Stimulated activated CD4-positive, alpha-beta T cell treated with anti-CD3 and anti-CD28 coated beads, Interleukin-15, amount 100 ng/mL, for 1 hour (primary cell): Measurements from ENCODE around the gene PHF14.

Experiments used
- DNase-seq, 2 donors: peaks; one replicate each; pipeline ENCODE4 v3.0.0-alpha.2; 2020; ENCODE audit warnings: low read depth in 1 of 2, low spot score in 1 of 2

The PHF14 gene

DNA sequence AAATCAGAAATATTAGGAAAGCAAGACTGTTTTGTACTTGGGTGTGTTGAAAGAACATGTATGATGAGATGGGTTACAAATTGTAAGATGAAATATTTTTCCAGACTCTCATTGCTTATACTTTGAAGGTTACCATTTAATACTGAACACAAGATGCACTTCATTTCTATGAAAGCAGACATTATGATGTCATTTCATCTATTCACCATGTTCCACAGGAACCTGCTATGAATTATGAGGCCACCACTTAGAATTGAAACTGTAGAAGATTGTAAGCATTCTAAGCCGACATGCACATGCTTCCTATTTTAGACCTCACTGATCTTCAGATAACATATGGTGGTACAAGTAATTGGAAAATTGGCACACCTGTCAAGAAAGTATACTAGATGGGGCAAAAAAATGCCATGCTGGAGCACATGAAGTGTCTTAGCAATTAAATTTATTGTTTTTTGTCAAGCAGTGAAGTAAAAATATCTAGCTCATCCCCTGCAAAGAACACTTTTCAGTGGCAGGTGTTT is 195.0 kb downstream of the PHF14 start:
- DNase-seq: no peak

DNA sequence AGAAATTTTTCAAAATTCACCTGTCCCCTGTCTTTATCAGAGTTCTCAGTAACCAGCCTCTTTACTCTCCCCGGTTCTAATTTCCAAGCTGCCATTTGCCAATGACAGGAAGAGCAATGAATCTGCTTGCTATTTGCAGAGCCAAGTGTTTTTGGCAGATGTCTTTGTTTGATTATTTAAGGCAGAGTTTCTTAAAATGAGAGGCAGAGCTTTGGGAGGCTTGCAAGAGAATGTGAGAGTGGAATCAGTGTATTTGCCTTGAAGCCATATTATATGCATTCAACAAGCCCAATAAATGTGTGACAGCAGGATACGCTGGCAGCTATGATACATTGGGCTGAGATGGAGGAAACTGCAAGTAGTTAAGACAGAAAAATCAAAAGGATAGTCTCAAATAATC is 196.5 kb downstream of the PHF14 start:
- no peak for DNase-seq

DNA sequence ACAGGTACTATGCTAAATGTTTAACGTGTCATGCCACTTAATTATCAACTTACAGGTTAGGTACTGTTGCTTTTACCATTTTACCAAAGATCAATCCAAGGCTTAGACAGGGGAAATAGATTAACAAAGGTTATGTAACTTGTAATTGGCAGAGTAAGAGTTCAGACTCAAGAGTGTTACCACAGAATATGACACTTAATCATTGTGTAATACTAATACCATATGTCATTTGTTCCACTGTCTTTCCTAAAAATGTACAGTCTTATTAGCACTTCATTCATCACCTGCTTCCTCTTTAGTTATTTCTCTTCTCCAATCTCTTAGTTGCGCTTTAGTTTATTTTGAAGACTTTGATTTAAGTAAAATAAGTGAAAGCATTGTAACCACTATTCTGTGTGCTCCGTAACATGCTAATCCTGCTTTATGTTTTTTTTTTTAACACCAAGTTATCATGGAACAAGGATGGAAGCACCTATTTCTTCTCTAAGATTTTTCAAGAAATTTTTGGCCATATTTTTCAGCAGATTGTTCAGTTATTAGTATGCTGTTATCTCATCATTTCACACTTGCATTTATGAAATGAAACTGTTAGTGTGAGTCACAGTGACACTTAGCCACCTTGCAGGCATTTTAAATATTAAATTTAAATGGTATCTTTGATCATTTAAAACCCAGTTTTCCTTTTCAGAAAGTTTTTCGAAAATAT is 197.3 kb downstream of the PHF14 start:
- DNase-seq: no peak

DNA sequence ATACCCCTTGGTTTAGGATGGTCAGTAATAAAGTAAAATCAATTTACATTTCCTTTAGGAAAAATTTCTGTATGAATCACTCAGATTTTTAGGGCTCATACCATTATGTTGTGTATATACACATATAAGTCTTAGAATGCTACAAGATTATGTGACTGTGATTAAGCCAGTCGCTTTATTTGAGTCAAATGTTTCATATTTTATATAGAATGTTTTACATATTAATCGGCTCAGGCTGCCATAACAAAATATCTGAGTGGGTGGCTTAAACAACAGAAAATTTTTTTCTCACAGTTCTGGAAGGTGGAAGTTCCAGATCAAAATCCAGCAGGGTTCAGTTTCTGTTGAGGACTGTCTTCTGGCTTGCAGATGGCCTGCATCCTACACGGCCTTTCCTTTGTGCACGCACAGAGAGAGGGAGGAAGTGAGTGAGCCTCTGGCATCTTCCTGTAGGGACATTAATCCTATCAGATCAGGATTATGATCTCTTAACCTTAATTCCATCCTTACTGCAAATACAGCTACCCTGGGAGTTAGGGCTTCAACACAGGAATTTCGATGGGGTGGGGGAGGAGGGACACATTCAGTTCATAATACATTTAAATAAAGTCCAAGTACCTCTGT is 198.0 kb downstream of the PHF14 start:
- no peak for DNase-seq

DNA sequence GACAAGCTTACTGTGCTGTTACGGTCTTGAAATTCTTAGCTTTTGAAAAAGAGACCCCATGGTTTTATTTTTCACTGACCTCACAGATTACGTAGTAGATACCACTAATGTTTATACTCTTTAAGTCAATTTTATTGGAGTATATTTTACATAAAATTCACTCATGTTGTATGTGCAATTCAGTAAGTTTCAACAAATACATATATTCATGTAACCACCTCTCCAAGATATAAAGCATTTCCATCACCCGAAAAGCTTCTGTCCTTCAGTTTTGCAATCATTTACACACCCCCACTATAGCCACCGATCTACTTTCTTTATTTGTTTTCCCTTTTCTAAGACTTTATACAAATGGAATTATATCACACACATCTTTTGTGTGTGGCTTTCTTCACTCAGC is 199.2 kb downstream of the PHF14 start:
- DNase-seq: no peak

DNA sequence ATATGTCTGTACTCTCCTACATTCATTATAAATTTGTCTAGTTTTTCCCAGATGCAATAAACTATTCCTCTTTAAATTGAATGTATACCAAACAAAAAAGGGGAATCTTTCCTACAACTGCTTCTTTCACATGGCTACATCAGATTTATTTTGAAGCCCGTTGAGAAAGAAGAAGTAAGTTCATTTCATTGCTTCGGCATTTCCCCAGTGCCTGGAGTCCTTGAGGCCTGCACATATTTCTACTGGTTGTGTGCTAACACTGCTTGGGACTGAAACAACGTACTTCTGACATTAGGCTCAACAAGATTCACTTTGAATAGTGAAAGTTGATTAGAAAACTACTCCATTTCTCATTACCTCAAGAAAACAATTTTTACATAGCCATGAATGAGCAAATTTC is 201.7 kb downstream of the PHF14 start:
- no peak for DNase-seq

DNA sequence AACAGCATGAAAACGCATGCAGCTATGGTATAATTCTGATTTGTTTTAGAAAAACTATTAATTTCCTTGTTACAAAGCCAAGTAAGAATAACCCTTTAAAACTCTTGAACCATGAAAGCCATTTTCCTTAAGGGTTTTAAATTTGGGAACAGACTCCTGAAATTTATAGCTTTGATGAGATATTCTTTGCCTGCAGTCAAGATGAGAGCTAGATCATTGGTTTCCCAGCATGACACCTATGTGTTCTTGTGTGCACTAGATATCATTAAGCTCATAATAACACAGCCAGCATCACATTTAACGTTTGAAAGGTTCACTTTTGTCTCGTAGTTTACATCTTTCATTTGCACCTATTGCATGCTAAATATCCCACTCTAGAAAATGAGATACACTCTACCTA is 202.2 kb downstream of the PHF14 start:
- DNase-seq: no peak

DNA sequence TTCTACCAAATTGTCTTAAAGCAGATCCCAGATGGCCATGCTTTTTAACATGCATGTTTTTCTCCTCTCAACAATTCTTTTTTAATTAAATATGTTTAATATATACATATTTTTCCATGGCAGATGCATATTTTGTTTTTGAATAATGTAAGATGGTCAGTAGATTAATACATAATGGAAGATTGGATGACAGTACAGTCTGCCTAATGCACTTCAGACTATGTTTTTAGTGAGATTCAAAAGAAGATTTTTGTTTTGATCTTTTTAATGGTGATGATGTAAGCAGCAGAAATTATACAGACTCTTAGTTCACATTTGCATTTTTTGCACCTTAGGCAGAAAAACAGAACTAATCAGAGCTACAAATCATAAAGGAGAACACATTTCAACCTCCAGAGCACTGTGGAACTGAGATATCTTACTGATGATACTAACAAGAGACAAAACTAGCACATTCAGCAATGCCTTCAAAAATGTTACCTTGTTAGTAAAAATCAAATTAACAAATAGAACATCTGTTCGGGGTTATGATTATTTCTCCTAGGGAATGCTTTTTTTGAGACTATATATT is 203.4 kb downstream of the PHF14 start:
- DNase-seq: no peak

DNA sequence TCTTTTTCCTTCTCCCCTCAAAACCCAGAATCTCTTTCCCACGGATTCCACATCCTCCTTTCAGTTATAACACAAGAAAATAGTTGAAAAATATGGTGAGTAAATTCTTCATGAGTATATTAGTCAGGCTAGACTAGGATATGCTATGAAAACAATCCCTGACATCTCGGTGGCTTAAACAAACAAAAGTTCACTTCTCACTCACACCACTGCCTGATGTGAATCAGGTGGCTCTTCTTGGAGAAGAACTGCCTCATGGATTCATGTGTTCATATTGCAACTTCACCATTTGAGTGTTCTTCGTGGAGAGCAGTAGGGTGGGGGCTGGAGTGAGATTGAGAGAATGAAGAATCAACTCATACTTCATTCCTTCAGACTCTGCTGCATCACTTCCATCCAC is 204.1 kb downstream of the PHF14 start:
- no peak for DNase-seq

DNA sequence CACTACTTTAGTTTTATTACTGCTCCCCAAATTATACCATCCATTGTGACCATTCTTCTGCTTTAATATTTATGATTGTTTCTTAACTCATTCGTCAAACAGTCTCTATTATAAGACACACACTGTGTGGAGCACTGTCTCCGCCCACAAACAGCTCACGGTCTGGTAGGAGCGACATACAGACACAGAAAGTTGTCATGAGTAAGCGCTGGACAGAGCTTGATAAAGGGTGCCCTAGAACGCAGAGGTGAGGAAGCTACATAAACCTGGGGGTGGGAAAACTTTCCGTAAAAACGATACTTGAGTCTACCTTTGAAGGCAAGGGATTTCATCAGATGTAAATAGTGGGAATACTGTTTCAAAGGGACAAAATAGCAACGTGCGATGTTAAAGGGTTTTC is 207.9 kb downstream of the PHF14 start:
- DNase-seq: no peak

DNA sequence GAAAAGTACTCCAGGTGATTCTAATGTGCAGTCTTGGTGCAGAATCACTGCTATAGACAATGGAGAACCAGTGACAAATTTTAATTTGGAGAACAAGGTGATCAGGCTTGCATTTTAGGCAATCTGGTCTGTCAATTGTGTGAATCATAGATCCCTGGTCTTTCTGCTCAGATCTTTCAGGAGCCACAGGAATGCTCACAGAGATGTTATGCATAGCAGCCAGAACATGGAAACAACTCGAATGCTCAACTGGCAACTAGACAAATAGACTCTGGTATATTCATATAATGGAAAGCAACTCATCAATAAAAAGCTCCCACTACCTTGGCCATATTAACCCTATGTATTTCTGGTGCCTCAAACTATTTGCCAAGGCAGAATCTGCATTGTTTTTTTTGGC is 209.1 kb downstream of the PHF14 start:
- DNase-seq: no peak

DNA sequence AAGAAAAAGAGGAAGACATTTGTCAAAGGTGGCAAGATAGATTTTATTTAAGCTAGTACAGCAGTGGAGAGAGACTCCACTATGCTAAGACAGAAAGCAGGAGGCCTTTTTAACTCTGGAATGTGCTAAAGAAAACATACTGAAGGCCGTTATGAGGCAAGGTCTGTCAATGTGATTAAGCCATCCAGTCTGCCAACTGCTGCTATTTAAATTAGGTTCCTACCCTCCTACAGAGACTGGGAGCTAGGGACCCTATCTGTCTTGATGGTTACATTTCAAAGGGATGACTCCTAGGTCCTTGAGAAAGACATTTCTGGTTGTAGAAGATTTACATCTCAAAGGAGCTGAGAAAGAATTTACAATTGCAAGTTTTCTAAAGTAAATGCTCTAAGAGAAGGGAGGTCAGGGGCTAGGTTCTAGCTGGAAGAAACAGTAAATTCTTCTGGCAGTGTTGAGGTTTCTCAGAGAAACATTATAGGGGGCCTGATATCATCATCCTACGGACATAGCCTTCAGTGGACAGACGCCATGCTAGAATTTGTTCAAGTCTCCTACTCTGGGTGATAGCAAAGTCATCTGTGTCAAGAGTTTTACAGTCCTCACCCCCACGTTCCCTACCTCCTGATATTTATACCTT is 211.6 kb downstream of the PHF14 start:
- no peak for DNase-seq

DNA sequence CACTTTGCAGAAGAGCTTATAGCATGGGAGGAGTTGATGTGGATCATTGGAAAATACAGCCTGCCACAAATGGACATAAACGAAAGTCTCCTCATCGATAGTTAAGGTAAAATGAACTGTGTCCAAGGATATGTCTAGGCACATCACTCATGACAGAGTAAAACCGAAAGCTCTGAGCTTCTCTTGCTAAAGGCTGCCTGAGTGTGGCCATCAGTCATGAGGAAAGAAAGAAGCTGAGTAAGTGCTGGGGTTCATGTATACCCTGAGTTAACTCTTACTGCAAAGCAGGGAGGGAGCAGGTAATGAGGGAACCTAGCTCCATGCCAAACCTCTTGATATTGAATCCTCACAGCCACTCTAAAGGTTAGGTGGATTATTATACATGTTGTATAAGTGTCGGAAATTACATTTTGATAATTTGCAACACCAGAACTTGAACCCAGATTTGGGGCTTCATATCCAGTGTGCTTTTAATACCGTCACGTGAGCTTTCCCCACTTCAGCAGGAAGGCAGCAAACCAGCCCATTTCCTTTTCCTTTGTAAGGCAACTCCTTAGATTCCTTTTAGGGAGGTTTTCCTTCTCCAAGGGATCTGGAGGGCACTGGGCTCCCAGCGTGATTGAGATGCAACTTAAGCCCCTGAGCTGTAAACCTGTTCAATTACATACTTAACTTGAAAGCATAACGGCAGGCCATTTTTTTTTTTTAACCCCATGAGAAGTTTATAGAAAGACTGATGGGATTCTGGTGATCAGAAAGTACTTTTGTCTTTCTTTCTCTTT is 215.0 kb downstream of the PHF14 start:
- DNase-seq: no peak

DNA sequence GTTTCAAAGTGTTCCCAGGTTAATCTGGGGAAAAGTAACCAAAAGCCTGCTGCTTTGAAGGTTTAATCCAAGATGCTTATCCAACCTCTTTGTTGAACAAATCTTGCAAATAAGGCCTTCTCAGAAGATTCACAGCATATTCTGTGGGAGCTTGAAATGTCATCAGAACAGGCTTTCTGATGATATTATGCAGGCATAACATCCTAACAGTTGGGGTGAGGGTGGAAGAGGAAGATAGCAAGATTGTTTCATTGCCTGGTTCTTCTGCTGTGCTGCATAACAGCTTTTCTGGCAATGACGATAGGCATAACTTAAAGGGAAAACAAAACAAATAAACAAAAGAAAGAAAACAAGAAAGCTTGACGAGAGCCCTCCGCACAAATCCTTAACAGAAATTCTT is 217.4 kb downstream of the PHF14 start:
- no peak for DNase-seq

DNA sequence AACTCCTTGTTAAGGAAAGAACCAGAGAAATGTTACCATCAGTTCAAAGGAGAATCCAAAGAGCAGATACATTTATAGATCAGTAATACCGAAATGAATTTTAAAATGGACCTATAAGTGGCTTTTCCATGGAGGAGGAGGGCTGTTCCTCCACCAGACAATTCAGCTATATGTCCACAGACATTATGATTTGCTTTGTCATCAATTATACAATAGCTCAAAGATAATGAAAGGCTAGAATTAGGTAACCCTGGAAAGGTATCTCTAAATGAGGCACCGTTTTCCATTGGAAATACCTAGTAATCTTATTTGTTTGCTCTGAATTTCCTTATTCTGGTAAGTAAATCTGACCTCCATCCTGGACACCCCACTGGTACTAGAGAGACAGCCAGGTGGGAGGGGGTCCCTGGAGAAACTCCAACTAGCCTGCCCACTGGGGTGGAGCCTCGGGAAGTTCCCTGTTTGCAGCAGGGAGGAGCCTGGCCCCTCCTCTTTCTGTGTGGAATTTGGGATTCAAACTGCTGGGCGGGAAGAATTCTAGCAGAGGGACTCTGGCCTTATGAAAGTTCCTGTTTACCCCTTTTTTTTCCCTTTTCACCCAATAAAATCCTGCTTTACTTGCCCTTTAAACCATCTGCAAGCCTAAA is 218.0 kb downstream of the PHF14 start:
- no peak for DNase-seq

DNA sequence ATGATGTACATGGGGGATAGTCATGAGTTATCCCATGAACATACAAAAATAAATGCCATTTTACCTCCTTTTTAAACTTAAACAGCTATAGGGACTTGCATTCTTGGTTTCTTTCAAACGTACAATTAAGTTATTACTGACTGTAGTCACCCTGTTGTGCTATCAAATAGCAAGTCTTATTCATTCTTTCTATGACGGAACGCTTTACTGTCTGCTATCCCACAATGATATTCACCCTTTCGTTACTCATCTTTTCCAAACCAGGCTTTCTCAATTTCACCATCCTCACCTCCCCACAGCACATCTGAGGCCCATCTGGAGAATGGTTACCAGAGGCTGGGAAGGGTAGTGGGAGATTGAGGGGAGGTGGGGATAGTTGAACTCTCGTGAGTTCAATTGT is 218.8 kb downstream of the PHF14 start:
- no peak for DNase-seq

DNA sequence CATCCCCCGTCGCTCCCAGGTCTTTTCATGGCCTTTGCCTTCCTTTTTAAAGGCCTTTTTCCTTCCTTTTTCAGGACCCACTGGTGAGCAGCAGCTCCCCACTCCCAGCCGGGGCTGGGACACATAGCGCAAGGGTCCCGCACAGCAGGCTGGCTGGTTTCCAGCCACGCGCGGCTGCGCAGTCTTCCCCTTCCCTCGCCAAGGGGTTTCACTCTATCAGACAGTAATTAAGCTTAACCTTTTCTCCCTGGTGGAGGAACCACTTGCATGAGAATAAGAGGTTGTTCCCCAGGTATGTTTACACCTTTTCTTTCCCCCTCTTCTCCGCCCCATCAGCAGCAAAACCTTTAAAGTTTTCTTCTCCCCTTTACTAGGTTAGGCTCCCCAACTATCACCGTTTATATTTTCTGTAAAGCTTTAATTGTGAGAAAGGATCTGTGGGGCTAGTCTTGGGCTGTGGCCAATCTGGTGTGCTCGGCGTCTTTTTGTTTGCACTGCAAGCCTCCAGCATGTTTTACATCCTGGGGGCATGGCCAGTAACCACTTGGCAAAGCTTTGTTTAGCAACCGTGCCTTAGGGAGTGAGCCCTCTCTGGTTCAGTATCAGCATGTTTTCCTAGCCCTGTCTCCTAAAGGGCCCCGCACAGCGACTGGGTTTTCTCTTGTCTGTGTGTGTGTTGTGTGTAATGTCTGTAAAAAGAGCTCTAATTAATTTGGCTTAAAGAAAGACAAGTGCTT is 219.6 kb downstream of the PHF14 start:
- no peak for DNase-seq

DNA sequence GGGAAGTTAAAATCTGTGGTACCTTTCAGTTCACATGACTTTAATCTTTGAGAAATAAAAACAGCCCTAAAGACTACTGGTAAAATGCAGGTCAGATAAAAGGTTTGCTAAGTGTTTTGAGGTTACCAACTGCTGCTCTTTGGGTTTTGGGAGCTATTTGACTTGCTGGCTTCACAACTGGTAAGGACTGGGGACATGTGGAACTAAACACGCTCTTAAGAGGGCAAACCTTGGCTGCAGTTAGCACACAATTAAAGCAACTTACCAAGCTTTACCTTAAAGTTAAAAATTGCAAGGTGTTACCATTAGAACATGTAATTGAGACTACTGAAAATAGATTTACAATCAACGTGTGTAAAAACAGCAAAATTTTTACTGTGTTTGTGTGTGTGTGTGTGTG is 220.2 kb downstream of the PHF14 start:
- no peak for DNase-seq

DNA sequence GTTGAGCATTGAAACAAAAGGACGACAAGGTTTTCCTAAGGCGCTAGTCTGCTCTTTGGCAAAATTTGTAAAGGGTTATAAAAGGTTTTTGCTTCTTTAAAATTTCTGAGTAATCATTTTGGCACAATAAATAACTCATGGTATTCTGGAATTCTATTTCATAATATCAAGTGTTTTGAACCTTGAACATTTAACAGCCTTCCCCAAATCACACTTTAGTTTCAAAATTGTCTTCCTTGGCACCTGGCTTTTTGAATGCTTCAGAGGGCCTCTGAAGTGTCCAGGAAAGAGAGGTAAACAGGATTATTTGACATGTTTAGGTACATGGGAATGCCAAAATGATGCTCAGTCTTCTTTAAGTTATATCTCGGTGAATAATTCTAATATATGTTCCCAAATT is 220.8 kb downstream of the PHF14 start:
- no peak for DNase-seq

DNA sequence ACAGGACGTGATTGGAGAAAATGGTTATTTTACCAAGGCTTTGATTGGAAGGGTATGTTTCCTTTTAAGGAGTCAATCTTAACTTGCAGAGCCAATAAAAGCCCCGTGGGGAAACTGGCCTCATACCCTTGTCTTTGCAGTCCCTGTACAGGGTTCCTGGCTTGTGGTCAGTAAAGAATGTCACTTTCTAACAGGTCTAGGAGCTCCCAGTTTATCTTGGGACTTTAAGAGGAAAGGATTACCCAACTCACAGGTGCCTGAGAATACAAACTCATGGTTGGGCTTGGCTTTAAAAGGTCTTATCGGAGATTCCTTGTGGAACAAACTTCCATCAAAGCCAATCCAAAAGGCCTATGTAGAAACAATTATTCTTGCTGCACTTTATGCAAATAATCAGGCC is 221.8 kb downstream of the PHF14 start:
- no peak for DNase-seq
